Measurements from ENCODE around the gene ZNF90.
"Not testable (repeated sequence)": the region's sequence is repeated elsewhere in the genome, so short reads cannot be mapped to it uniquely, and the experiment has no call there.

Gene ZNF90

GRCh38 chr19:20107301-20107700 is 29.5 kb downstream of the ZNF90 start:
- no peak for DNase-seq

GRCh38 chr19:20118064-20118839 is 40.5 kb downstream of the ZNF90 start:
- DNase-seq: not testable (repeated sequence)

- no peak for DNase-seq
These were observed 47.1 kb downstream of the ZNF90 start for GRCh38 chr19:20124879-20125278.

GRCh38 chr19:20132933-20133332 is 55.1 kb downstream of the ZNF90 start:
- DNase-seq: not testable (repeated sequence)

GRCh38 chr19:20137714-20138113 is 59.9 kb downstream of the ZNF90 start:
- not testable (repeated sequence) for DNase-seq

- no peak for DNase-seq
These were observed 73.9 kb downstream of the ZNF90 start for GRCh38 chr19:20151617-20152145.

- not testable (repeated sequence) for DNase-seq
These were observed 74.7 kb downstream of the ZNF90 start for GRCh38 chr19:20152506-20152905.

GRCh38 chr19:20153281-20153680 is 75.5 kb downstream of the ZNF90 start:
- DNase-seq: no peak

- DNase-seq: no peak
These were observed 76.8 kb downstream of the ZNF90 start for GRCh38 chr19:20154636-20155035.

GRCh38 chr19:20162821-20163220 is 85.0 kb downstream of the ZNF90 start:
- DNase-seq: no peak

- no peak for DNase-seq
These were observed 86.7 kb downstream of the ZNF90 start for GRCh38 chr19:20164456-20164855.

GRCh38 chr19:20165971-20166592 is 88.3 kb downstream of the ZNF90 start:
- DNase-seq: no peak

- no peak for DNase-seq
These were observed 89.3 kb downstream of the ZNF90 start, which contains the start of gene ZNF486 for GRCh38 chr19:20167020-20167644. Gene ZNF486 (plus strand): TSS chr19:20167214. CDS start chr19:20167331, 117 bp downstream.

GRCh38 chr19:20167651-20168122 is 89.9 kb downstream of the ZNF90 start:
- DNase-seq: no peak

Data from NCI-H2081 (cell line).